Measurements from ENCODE around the gene CMKLR1. TPM values are rescaled to one million over a fixed set of nuclear protein-coding genes. Genes with fewer than 3 reads are reported as not detected.

Gene CMKLR1
- total and polyA plus RNA-seq, 3 experiments from 2014 or later: 0.57 to 4.4 (median 0.66) TPM

DNA sequence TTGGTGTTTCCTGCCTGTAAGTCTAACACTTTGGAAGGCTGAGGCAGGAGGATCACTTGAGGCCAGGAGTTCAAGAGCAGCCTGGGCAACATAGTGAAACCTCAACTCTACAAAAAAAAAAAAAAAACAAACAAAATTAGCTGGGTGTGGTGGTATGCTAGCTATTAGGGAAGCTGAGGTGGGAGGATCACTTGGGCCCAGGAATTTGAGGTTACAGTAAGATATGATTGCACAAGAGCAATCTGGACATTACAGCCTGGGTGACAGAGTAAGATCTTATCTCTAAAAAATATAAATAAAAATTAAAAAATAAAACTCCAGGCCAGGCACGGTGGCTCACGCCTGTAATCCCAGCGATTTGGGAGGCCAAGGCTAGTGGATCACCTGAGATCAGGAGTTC, 39.8 kb upstream of the CMKLR1 start:
- Mint-ChIP-seq H3K36me3 (peaks cover 0 to 15% (median 0%) of the 10 kb centered on the region in 3 donors), H3K4me1 (no peaks in the 10 kb centered on the region), H3K27ac (no peak overlapping the region), H3K27me3 (peaks cover 13% of the 10 kb centered on the region in 2 donors), H3K9me3 (peaks cover 10 to 30% (median 17%) of the 10 kb centered on the region in 5 donors), H3K4me3 (no peak overlapping the region)
- H3K27me3 ChIP-seq (ENCODE audit: insufficient read depth, low read length, poor library complexity, severe bottlenecking): no peaks in the 10 kb centered on the region
- H3K9me3 ChIP-seq (ENCODE audit: low read length): no peaks in the 10 kb centered on the region
- no peak for DNase-seq
- CTCF ChIA-PET: no interaction called here
- POLR2A ChIA-PET: no interaction called here
- no peak overlapping the region for H3K4me3 ChIP-seq (ENCODE audit: low read length)
- no peaks in the 10 kb centered on the region for H3K36me3 ChIP-seq (ENCODE audit: insufficient read depth, low read length)
- H3K27ac ChIP-seq (ENCODE audit: low read depth, low read length): no peak overlapping the region
- H3K4me1 ChIP-seq (ENCODE audit: insufficient read depth, low read length): no peaks in the 10 kb centered on the region

- H3K36me3 ChIP-seq (ENCODE audit: insufficient read depth, low read length): no peaks in the 10 kb centered on the region
- Mint-ChIP-seq H3K27me3 (peaks cover 18 to 22% of the 10 kb centered on the region in 2 donors), H3K4me3 (no peak overlapping the region), H3K9me3 (peaks cover 19 to 42% (median 32%) of the 10 kb centered on the region in 5 donors), H3K4me1 (no peaks in the 10 kb centered on the region), H3K36me3 (peaks cover 0 to 15% (median 4%) of the 10 kb centered on the region in 3 donors), H3K27ac (no peak overlapping the region)
- DNase-seq: no peak
- no peaks in the 10 kb centered on the region for H3K9me3 ChIP-seq (ENCODE audit: low read length)
- H3K4me3 ChIP-seq (ENCODE audit: low read length): no peak overlapping the region
- ChIA-PET POLR2A (no interaction called here), CTCF (no interaction called here)
- H3K4me1 ChIP-seq (ENCODE audit: insufficient read depth, low read length): no peaks in the 10 kb centered on the region
- no peak overlapping the region for H3K27ac ChIP-seq (ENCODE audit: low read depth, low read length)
- H3K27me3 ChIP-seq (ENCODE audit: insufficient read depth, low read length, poor library complexity, severe bottlenecking): no peaks in the 10 kb centered on the region
Observed at GRCh38 chr12:108377260-108377659, 38.1 kb upstream of the CMKLR1 start.

DNA sequence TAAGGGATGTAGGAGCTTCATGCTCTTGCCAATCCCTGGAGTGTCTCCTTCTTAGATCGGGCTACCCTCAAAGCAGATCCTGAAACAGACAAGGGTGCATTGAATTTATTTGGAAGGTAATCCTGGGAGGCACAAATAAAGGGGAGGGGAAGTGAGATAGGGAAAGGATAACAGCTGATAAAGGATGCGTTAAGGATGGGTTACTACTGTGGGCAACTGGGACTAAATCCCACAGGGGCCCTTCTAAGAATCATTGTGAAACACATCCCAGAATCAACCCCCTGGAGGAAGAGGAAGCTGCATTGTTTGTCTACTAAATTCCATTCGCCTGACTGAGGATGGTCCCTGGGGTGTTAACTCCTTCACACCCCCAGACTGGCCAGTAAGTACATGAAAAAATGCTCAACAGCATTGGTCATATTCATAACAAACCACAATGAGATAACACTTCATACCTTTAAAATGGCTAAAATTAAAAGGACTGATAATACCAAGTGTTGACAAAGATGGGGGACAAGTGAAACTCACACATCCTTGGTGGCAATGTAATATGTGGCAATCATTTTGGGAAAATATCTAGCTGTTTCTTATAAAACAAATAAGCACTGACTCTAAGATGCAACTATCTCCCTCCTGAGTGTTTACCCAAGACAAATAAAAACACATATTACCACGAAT, 37.0 kb upstream of the CMKLR1 start:
- Mint-ChIP-seq H3K36me3 (peaks cover 0 to 15% (median 4%) of the 10 kb centered on the region in 3 donors), H3K27me3 (peaks cover 22 to 31% of the 10 kb centered on the region in 2 donors), H3K9me3 (peaks cover 19 to 42% (median 32%) of the 10 kb centered on the region in 5 donors), H3K4me3 (no peak overlapping the region), H3K27ac (peak overlapping the region in 1 of 8 donors; percentile 2), H3K4me1 (no peaks in the 10 kb centered on the region)
- Histone ChIP-seq H3K27me3 (ENCODE audit: insufficient read depth, low read length, poor library complexity, severe bottlenecking) (no peaks in the 10 kb centered on the region), H3K4me3 (ENCODE audit: low read length) (no peak overlapping the region), H3K36me3 (ENCODE audit: insufficient read depth, low read length) (no peaks in the 10 kb centered on the region), H3K9me3 (ENCODE audit: low read length) (no peaks in the 10 kb centered on the region), H3K27ac (ENCODE audit: low read depth, low read length) (no peak overlapping the region), H3K4me1 (ENCODE audit: insufficient read depth, low read length) (no peaks in the 10 kb centered on the region)
- CTCF ChIA-PET: no interaction called here
- no peak for DNase-seq
- POLR2A ChIA-PET: no interaction called here

- Histone ChIP-seq H3K4me3 (ENCODE audit: low read length) (no peak overlapping the region), H3K9me3 (ENCODE audit: low read length) (no peaks in the 10 kb centered on the region), H3K36me3 (ENCODE audit: insufficient read depth, low read length) (no peaks in the 10 kb centered on the region), H3K27me3 (ENCODE audit: insufficient read depth, low read length, poor library complexity, severe bottlenecking) (no peaks in the 10 kb centered on the region), H3K4me1 (ENCODE audit: insufficient read depth, low read length) (no peaks in the 10 kb centered on the region), H3K27ac (ENCODE audit: low read depth, low read length) (no peak overlapping the region)
- peaks cover 22 to 23% of the 10 kb centered on the region in 2 donors for H3K27me3 Mint-ChIP-seq
- H3K4me1 Mint-ChIP-seq: no peaks in the 10 kb centered on the region
- no peak overlapping the region for H3K27ac Mint-ChIP-seq
- POLR2A ChIA-PET: no interaction called here
- CTCF ChIA-PET: no interaction called here
- peaks cover 19 to 42% (median 32%) of the 10 kb centered on the region in 5 donors for H3K9me3 Mint-ChIP-seq
- no peak overlapping the region for H3K4me3 Mint-ChIP-seq
- peaks cover 0 to 15% (median 4%) of the 10 kb centered on the region in 3 donors for H3K36me3 Mint-ChIP-seq
- no peak for DNase-seq
Observed at GRCh38 chr12:108374596-108375320, 35.6 kb upstream of the CMKLR1 start.

DNA sequence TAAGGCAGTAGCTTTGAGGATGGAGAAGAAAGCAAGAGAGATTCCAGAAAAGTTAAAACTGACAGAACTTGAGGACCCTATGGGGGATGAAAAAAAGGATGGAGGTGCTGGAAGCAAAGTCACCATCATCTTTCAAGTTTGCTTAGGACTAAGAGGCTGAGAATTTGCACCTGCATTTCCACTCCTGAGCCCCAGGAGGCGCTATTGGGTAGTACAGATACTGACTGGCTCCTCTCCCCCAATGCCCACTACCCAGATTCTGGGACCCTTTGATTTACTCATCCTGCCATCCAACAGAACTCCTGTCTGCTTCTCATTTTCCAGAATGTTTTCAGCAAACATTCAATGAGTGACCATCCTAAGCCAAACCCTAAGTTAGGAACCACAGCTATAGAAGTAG, 34.0 kb upstream of the CMKLR1 start:
- H3K27me3 Mint-ChIP-seq: peaks cover 24 to 30% of the 10 kb centered on the region in 2 donors
- no peak overlapping the region for H3K27ac Mint-ChIP-seq
- peaks cover 19 to 42% (median 32%) of the 10 kb centered on the region in 5 donors for H3K9me3 Mint-ChIP-seq
- Histone ChIP-seq H3K4me3 (ENCODE audit: low read length) (no peak overlapping the region), H3K27ac (ENCODE audit: low read depth, low read length) (no peak overlapping the region), H3K4me1 (ENCODE audit: insufficient read depth, low read length) (no peaks in the 10 kb centered on the region), H3K36me3 (ENCODE audit: insufficient read depth, low read length) (no peaks in the 10 kb centered on the region), H3K9me3 (ENCODE audit: low read length) (no peaks in the 10 kb centered on the region), H3K27me3 (ENCODE audit: insufficient read depth, low read length, poor library complexity, severe bottlenecking) (no peaks in the 10 kb centered on the region)
- DNase-seq: no peak
- ChIA-PET POLR2A (no interaction called here), CTCF (no interaction called here)
- peaks cover 0 to 15% (median 4%) of the 10 kb centered on the region in 3 donors for H3K36me3 Mint-ChIP-seq
- no peaks in the 10 kb centered on the region for H3K4me1 Mint-ChIP-seq
- H3K4me3 Mint-ChIP-seq: no peak overlapping the region

- Histone ChIP-seq H3K9me3 (ENCODE audit: low read length) (no peaks in the 10 kb centered on the region), H3K4me1 (ENCODE audit: insufficient read depth, low read length) (no peaks in the 10 kb centered on the region), H3K4me3 (ENCODE audit: low read length) (no peak overlapping the region), H3K27me3 (ENCODE audit: insufficient read depth, low read length, poor library complexity, severe bottlenecking) (no peaks in the 10 kb centered on the region), H3K36me3 (ENCODE audit: insufficient read depth, low read length) (no peaks in the 10 kb centered on the region), H3K27ac (ENCODE audit: low read depth, low read length) (no peak overlapping the region)
- Mint-ChIP-seq H3K4me3 (no peak overlapping the region), H3K4me1 (no peaks in the 10 kb centered on the region), H3K27ac (no peak overlapping the region), H3K27me3 (peaks cover 26 to 27% of the 10 kb centered on the region in 2 donors), H3K36me3 (peaks cover 0 to 15% (median 4%) of the 10 kb centered on the region in 3 donors), H3K9me3 (peaks cover 11 to 32% (median 23%) of the 10 kb centered on the region in 5 donors)
- ChIA-PET CTCF (no interaction called here), POLR2A (no interaction called here)
- DNase-seq: no peak
Observed at GRCh38 chr12:108371801-108372344, 32.8 kb upstream of the CMKLR1 start.

- CTCF ChIA-PET: no interaction called here
- no peaks in the 10 kb centered on the region for H3K36me3 ChIP-seq (ENCODE audit: insufficient read depth, low read length)
- H3K27ac Mint-ChIP-seq: no peak overlapping the region
Observed at GRCh38 chr12:108370415-108370814, 31.3 kb upstream of the CMKLR1 start.

GRCh38 chr12:108369736-108370396, 30.8 kb upstream of the CMKLR1 start:
- H3K4me1 ChIP-seq (ENCODE audit: insufficient read depth, low read length): no peaks in the 10 kb centered on the region
- no peaks in the 10 kb centered on the region for H3K27me3 ChIP-seq (ENCODE audit: insufficient read depth, low read length, poor library complexity, severe bottlenecking)
- no peaks in the 10 kb centered on the region for H3K36me3 ChIP-seq (ENCODE audit: insufficient read depth, low read length)
- H3K4me3 ChIP-seq (ENCODE audit: low read length): no peak overlapping the region
- no peak overlapping the region for H3K27ac ChIP-seq (ENCODE audit: low read depth, low read length)
- H3K9me3 ChIP-seq (ENCODE audit: low read length): no peaks in the 10 kb centered on the region
- Mint-ChIP-seq H3K9me3 (peaks cover 6 to 21% (median 16%) of the 10 kb centered on the region in 5 donors), H3K4me1 (no peaks in the 10 kb centered on the region), H3K27me3 (peaks cover 18 to 29% of the 10 kb centered on the region in 2 donors), H3K4me3 (no peak overlapping the region), H3K27ac (no peak overlapping the region), H3K36me3 (peaks cover 0 to 8% (median 4%) of the 10 kb centered on the region in 3 donors)
- DNase-seq: no peak
- CTCF ChIA-PET: no interaction called here
- POLR2A ChIA-PET: no interaction called here

More at GRCh38 chr12:108370415-108370814, 31.3 kb upstream of the CMKLR1 start:
- Histone ChIP-seq H3K27ac (ENCODE audit: low read depth, low read length) (no peak overlapping the region), H3K9me3 (ENCODE audit: low read length) (no peaks in the 10 kb centered on the region), H3K27me3 (ENCODE audit: insufficient read depth, low read length, poor library complexity, severe bottlenecking) (no peaks in the 10 kb centered on the region), H3K4me3 (ENCODE audit: low read length) (no peak overlapping the region), H3K4me1 (ENCODE audit: insufficient read depth, low read length) (no peaks in the 10 kb centered on the region)
- DNase-seq: no peak
- H3K27me3 Mint-ChIP-seq: peaks cover 20 to 29% of the 10 kb centered on the region in 2 donors
- no peaks in the 10 kb centered on the region for H3K4me1 Mint-ChIP-seq
- peaks cover 0 to 8% (median 4%) of the 10 kb centered on the region in 3 donors for H3K36me3 Mint-ChIP-seq
- peaks cover 6 to 23% (median 18%) of the 10 kb centered on the region in 5 donors for H3K9me3 Mint-ChIP-seq
- POLR2A ChIA-PET: no interaction called here
- H3K4me3 Mint-ChIP-seq: no peak overlapping the region

Data from CD8-positive, alpha-beta memory T cell (primary cell).